ENCODE data around the gene THAP5.

The THAP5 gene

GRCh38 chr7:108569381-108570145 is at the start of gene THAP5, which contains the start of gene DNAJB9:
Gene THAP5, minus strand, starts transcription at chr7:108569706. Its CDS starts 137 bp downstream, at chr7:108569569.
Gene DNAJB9, plus strand, starts transcription at chr7:108569874. Its CDS starts 1,853 bp downstream, at chr7:108571727.
- peak; percentile 100 for DNase-seq (ENCODE audit: low spot score)

- no peak for DNase-seq (ENCODE audit: low spot score)
Observed at GRCh38 chr7:108618056-108618455, 48.5 kb upstream of the THAP5 start.

GRCh38 chr7:108614896-108615295 is 45.4 kb upstream of the THAP5 start:
- DNase-seq (ENCODE audit: low spot score), result no peak

- DNase-seq (ENCODE audit: low spot score), result no peak
Observed at GRCh38 chr7:108613949-108614381, 44.5 kb upstream of the THAP5 start.

- peak; percentile 64 for DNase-seq (ENCODE audit: low spot score)
Observed at GRCh38 chr7:108613147-108613948, 43.8 kb upstream of the THAP5 start.

- DNase-seq (ENCODE audit: low spot score), result no peak
Observed at GRCh38 chr7:108611268-108611667, 41.8 kb upstream of the THAP5 start.

- DNase-seq (ENCODE audit: low spot score), result no peak
Observed at GRCh38 chr7:108609643-108610042, 40.1 kb upstream of the THAP5 start.

- no peak for DNase-seq (ENCODE audit: low spot score)
Observed at GRCh38 chr7:108605559-108606201, 36.2 kb upstream of the THAP5 start.

GRCh38 chr7:108604307-108605077 is 35.0 kb upstream of the THAP5 start:
- DNase-seq (ENCODE audit: low spot score), result no peak

GRCh38 chr7:108603656-108604306 is 34.3 kb upstream of the THAP5 start:
- peak; percentile 36 for DNase-seq (ENCODE audit: low spot score)

GRCh38 chr7:108600399-108600798 is 30.9 kb upstream of the THAP5 start:
- no peak for DNase-seq (ENCODE audit: low spot score)

GRCh38 chr7:108598914-108599580 is 29.5 kb upstream of the THAP5 start:
- DNase-seq (ENCODE audit: low spot score), result no peak

- DNase-seq (ENCODE audit: low spot score), result no peak
Observed at GRCh38 chr7:108598153-108598552, 28.6 kb upstream of the THAP5 start.

- DNase-seq (ENCODE audit: low spot score), result no peak
Observed at GRCh38 chr7:108596560-108596959, 27.1 kb upstream of the THAP5 start.

- no peak for DNase-seq (ENCODE audit: low spot score)
Observed at GRCh38 chr7:108592646-108593201, 23.2 kb upstream of the THAP5 start.

- DNase-seq (ENCODE audit: low spot score), result no peak
Observed at GRCh38 chr7:108590606-108591005, 21.1 kb upstream of the THAP5 start.

GRCh38 chr7:108589874-108590273 is 20.4 kb upstream of the THAP5 start:
- no peak for DNase-seq (ENCODE audit: low spot score)

- DNase-seq (ENCODE audit: low spot score), result no peak
Observed at GRCh38 chr7:108589199-108589598, 19.7 kb upstream of the THAP5 start.

- no peak for DNase-seq (ENCODE audit: low spot score)
Observed at GRCh38 chr7:108586274-108586710, 16.8 kb upstream of the THAP5 start.

- DNase-seq (ENCODE audit: low spot score), result no peak
Observed at GRCh38 chr7:108585843-108586242, 16.3 kb upstream of the THAP5 start.

All from LoVo (cell line).